Measurements from ENCODE around the gene POLK.

- TF ChIP-seq RAD21 (IDR thresholded peaks at IDR 0.05): no peak
- TF ChIP-seq CTCF (IDR thresholded peaks at IDR 0.05; ENCODE audit: low read depth, low read length, missing input control): no peak
Observed at GRCh38 chr5:75529185-75529584, 17.5 kb downstream of the POLK start.
